Hepatocyte (in vitro differentiated cells): ENCODE measurements around the gene FTSJ1.

Source experiments
- CTCF ChIP-seq: fragments of 200-600 bp; sonication (generic); IDR thresholded peaks from 2 replicates; pipeline ENCODE4 v1.5.1; 2016; ENCODE audit warnings: antibody characterized with exemption, mild to moderate bottlenecking; ENCODE audit not compliant: poor library complexity
- EZH2 ChIP-seq: fragments of 200-600 bp; sonication (generic); IDR thresholded peaks from 2 replicates; pipeline ENCODE4 v1.6.1; 2016; ENCODE audit warnings: antibody characterized with exemption, mild to moderate bottlenecking, borderline replicate concordance

- TF ChIP-seq CTCF: no peak
- TF ChIP-seq EZH2: no peak
Measured at GRCh38 chrX:48467281-48467761, 8.7 kb upstream of the FTSJ1 start.
